ENCODE results near the gene SOWAHA.

Gene SOWAHA

DNA sequence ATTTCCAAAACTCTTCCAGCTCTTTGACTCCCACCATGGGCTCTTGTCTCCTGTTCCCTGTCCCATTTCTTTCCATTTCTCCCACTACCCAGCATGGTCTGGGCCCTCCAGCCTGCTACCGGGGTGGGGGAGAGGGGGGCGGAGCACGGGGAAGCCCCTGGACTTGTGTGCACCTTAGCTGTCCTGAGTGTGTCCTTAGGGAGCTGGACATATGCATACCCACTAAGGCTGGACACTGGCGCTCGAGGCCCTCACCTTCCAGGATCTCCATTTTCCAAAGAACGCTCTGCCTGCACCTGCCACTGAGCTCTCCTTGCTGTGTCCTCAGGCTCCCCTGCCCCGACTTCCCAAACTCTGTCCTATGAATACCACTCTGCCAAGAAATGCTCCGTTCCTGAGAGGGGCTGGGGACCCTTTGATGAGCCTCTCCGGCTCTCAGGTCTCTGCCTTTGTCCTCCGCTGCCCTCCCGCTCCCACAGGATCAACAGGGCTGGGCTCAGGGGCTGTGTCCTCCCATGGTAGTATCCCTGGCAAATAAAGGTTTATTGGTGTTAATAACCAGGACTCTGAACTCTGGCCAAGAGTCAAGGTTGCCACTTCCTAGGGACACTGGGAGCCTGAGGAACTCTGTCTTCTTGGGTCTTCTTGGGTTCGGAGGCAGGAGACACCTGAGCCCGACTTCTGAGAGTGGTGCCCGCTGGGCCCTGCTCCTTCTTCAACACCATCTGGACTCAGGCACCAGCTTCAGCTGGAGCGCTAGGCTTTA lies 18.2 kb downstream of the SOWAHA start:
- Histone ChIP-seq H3K4me1 (ENCODE audit: control insufficient read depth, insufficient read depth, low read length) (peaks cover 3% of the 10 kb centered on the region), H3K4me3 (ENCODE audit: low read depth, low read length) (peak overlapping the region; percentile 73), H3K27me3 (ENCODE audit: control insufficient read depth, insufficient read depth, low read length) (peaks cover 63% of the 10 kb centered on the region), H3K9me3 (ENCODE audit: control insufficient read depth, insufficient read depth, low read length) (no peaks in the 10 kb centered on the region), H3K9ac (ENCODE audit: low read depth, low read length) (peak overlapping the region; percentile 26), H3K36me3 (ENCODE audit: control insufficient read depth, insufficient read depth, low read length) (no peaks in the 10 kb centered on the region)

DNA sequence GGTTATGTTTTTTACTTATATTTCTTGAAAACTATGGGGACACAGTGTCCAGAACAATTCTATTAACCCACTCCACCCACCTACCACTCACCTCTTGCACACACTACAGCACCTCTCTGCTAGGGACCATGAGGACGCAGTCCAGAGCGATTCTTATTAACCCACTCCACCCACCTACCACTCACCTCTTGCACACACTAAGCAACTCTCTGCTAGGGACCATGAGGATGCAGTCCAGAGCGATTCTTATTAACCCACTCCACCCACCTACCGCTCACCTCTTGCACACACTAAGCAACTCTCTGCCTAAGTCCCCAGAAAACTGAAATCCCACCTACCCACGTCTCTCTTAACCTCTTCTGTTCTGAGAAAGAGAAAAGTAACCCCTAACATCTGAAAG lies 19.5 kb downstream of the SOWAHA start:
- Histone ChIP-seq H3K4me1 (ENCODE audit: control insufficient read depth, insufficient read depth, low read length) (peaks cover 2% of the 10 kb centered on the region), H3K9me3 (ENCODE audit: control insufficient read depth, insufficient read depth, low read length) (no peaks in the 10 kb centered on the region), H3K27me3 (ENCODE audit: control insufficient read depth, insufficient read depth, low read length) (peaks cover 50% of the 10 kb centered on the region), H3K4me3 (ENCODE audit: low read depth, low read length) (no peak overlapping the region), H3K9ac (ENCODE audit: low read depth, low read length) (no peak overlapping the region), H3K36me3 (ENCODE audit: control insufficient read depth, insufficient read depth, low read length) (no peaks in the 10 kb centered on the region)

DNA sequence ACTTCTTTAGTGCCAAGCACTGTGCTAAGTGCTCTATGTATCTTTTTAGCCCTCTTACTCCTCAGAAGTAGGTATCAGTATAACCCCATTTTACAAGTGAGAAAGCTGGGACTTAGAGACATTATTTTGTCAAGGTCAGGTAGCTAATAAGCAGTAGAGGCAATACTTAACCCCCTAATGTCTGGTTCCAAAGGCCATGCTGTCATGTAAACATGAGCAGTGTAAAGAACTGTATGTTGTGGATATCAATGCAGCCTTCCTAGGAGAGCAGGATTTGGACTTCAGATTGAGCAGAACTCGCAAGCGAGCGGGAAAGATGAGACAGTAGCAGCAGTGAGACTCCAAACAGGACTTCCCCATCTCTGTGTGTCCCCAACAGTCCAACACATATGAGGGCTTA lies 21.0 kb downstream of the SOWAHA start:
- Histone ChIP-seq H3K4me3 (ENCODE audit: low read depth, low read length) (no peak overlapping the region), H3K4me1 (ENCODE audit: control insufficient read depth, insufficient read depth, low read length) (peaks cover 2% of the 10 kb centered on the region), H3K9me3 (ENCODE audit: control insufficient read depth, insufficient read depth, low read length) (no peaks in the 10 kb centered on the region), H3K36me3 (ENCODE audit: control insufficient read depth, insufficient read depth, low read length) (no peaks in the 10 kb centered on the region), H3K27me3 (ENCODE audit: control insufficient read depth, insufficient read depth, low read length) (peaks cover 36% of the 10 kb centered on the region), H3K9ac (ENCODE audit: low read depth, low read length) (no peak overlapping the region)

DNA sequence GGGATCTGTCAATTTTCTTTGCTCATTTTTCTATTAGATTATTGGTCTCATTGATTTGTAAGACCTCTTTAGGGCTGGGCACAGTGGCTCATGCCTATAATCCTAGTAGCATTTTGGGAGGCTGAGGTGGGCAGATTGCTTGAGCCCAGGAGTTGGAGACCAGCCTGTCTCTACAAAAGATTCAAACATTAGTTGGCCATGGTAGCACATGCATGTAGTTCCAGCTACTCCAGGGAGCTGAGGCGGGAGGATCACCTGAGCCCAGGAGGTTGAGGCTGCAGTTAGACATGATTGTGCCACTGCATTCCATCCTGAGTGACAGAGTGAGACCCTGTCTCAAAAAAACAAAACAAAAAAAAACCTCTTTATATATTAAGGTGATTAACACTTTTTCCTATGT lies 23.8 kb downstream of the SOWAHA start:
- Histone ChIP-seq H3K4me3 (ENCODE audit: low read depth, low read length) (no peak overlapping the region), H3K27me3 (ENCODE audit: control insufficient read depth, insufficient read depth, low read length) (peaks cover 13% of the 10 kb centered on the region), H3K36me3 (ENCODE audit: control insufficient read depth, insufficient read depth, low read length) (no peaks in the 10 kb centered on the region), H3K9ac (ENCODE audit: low read depth, low read length) (no peak overlapping the region), H3K9me3 (ENCODE audit: control insufficient read depth, insufficient read depth, low read length) (no peaks in the 10 kb centered on the region), H3K4me1 (ENCODE audit: control insufficient read depth, insufficient read depth, low read length) (peaks cover 2% of the 10 kb centered on the region)

DNA sequence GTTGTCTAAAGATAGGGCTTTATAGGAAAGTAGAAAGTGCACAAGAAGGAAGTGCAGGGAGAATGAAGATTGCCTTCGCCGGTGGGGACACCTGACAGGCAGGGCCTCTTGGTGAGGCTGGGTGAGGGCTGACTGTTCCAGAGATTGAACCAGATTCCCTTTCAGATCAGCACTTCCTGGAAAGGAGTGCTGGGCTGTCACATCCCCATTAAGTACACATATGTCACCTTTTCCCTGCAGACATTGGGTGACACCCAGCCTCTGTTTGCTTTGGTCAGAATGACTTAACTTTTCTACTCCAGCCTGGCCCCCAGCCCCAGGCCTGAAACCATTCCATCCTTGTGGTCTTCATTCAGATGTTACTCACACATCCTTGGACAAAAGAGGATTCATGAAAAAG lies 24.8 kb downstream of the SOWAHA start:
- H3K4me1 ChIP-seq (ENCODE audit: control insufficient read depth, insufficient read depth, low read length), result peaks cover 2% of the 10 kb centered on the region
- H3K4me3 ChIP-seq (ENCODE audit: low read depth, low read length), result no peak overlapping the region
- no peaks in the 10 kb centered on the region for H3K36me3 ChIP-seq (ENCODE audit: control insufficient read depth, insufficient read depth, low read length)
- H3K9me3 ChIP-seq (ENCODE audit: control insufficient read depth, insufficient read depth, low read length), result no peaks in the 10 kb centered on the region
- H3K27me3 ChIP-seq (ENCODE audit: control insufficient read depth, insufficient read depth, low read length), result peaks cover 5% of the 10 kb centered on the region
- no peak overlapping the region for H3K9ac ChIP-seq (ENCODE audit: low read depth, low read length)

DNA sequence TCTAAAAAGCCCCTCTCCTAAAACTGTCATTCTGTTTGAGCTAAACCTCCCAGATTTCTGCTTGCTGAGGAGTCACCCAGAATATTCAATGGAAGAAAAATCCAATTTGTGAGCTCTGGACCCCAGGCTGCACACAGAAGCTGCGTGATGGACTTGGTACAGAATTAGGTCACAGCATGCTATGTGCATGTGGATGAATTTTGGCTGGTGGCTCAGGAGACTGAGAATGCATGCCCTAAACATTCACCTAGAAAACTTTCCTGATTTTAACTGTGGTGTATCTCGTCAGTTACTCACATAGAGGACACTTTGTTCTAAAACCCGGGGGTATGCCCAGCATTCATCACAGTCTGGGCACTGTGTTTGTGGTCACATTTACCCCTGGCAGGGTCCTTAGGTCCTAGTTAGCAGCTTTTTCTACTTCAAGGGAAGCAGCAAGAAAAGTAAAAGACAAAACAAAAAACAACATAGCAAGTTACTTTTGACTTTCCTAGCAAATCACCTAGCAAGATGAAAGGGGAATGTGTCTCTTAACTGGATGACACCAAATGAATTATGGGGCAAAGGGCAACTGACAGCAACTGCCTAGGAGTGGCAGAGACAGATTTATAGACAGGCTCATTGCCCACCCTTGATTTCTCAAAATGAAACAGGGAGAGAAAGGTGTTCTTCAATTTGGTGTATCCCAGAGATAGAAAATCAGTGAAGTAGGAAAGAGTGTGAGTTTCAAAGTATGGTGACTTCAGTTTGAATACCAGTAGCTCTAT lies 25.6 kb downstream of the SOWAHA start:
- Histone ChIP-seq H3K9ac (ENCODE audit: low read depth, low read length) (no peak overlapping the region), H3K27me3 (ENCODE audit: control insufficient read depth, insufficient read depth, low read length) (no peaks in the 10 kb centered on the region), H3K9me3 (ENCODE audit: control insufficient read depth, insufficient read depth, low read length) (no peaks in the 10 kb centered on the region), H3K4me1 (ENCODE audit: control insufficient read depth, insufficient read depth, low read length) (peaks cover 2% of the 10 kb centered on the region), H3K36me3 (ENCODE audit: control insufficient read depth, insufficient read depth, low read length) (no peaks in the 10 kb centered on the region), H3K4me3 (ENCODE audit: low read depth, low read length) (no peak overlapping the region)

DNA sequence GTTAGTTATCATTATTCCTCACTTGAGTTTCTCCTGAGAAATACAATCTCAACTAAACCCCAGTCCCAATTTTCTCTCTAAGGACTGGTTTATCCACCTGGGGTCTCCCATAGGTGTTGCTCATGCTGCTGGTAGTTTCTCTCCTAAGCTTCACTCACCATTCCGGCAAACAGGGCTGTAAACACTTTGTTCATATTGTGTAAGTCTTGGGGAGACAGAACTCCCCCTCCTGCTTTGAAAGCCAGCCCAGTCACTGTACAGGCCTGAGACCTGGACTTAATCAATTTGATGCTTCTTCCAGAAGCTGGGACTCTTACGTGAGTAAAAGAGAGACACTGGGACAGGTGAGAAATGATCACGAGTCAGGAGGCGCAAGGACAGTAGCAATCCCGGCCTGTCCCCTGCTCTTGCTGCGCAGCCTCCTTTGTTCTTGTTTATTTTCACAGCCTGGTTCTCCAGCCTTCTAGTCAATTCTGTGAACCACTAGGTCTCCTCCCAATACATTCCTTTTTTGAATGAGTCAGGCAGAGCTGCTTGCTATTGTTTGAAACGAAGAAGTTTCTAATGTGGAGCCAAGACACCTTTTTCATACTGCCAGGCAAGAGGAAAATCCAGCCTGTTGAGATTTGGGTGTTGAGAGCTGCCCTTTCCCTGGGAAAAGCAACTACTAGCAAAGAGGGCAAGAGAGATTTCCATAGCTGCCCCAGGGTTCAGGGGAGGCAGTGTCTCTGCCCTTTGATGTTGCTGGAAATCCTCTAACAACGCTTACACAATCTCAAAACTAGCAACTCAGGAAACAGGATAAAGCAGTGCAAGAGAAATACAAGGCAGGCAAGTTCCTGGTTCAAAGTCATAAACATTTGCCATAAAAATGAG lies 26.6 kb downstream of the SOWAHA start:
- Histone ChIP-seq H3K4me1 (ENCODE audit: control insufficient read depth, insufficient read depth, low read length) (peaks cover 2% of the 10 kb centered on the region), H3K4me3 (ENCODE audit: low read depth, low read length) (no peak overlapping the region), H3K9ac (ENCODE audit: low read depth, low read length) (no peak overlapping the region), H3K36me3 (ENCODE audit: control insufficient read depth, insufficient read depth, low read length) (no peaks in the 10 kb centered on the region), H3K9me3 (ENCODE audit: control insufficient read depth, insufficient read depth, low read length) (no peaks in the 10 kb centered on the region), H3K27me3 (ENCODE audit: control insufficient read depth, insufficient read depth, low read length) (no peaks in the 10 kb centered on the region)

DNA sequence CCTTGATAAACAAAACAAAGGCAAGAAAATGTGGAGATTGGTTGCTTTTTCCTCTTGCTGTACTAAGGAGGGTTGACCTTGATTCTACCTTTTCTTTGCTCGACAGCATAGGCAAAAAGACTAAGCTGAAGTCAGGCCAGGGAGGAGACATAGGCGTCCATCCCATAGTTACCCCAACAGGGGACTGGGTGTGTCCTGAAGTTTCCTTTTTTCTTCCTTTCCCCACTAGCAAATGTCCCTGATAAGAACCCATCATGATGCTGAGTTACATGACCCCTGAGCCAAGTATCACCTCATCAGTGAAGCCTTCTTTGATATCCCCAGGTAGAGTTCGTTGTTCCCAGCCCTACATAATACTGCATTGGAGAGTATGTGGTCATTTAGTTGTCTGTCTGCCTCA lies 27.2 kb downstream of the SOWAHA start:
- Histone ChIP-seq H3K9me3 (ENCODE audit: control insufficient read depth, insufficient read depth, low read length) (no peaks in the 10 kb centered on the region), H3K4me1 (ENCODE audit: control insufficient read depth, insufficient read depth, low read length) (peaks cover 2% of the 10 kb centered on the region), H3K4me3 (ENCODE audit: low read depth, low read length) (no peak overlapping the region), H3K9ac (ENCODE audit: low read depth, low read length) (no peak overlapping the region), H3K36me3 (ENCODE audit: control insufficient read depth, insufficient read depth, low read length) (no peaks in the 10 kb centered on the region), H3K27me3 (ENCODE audit: control insufficient read depth, insufficient read depth, low read length) (no peaks in the 10 kb centered on the region)

DNA sequence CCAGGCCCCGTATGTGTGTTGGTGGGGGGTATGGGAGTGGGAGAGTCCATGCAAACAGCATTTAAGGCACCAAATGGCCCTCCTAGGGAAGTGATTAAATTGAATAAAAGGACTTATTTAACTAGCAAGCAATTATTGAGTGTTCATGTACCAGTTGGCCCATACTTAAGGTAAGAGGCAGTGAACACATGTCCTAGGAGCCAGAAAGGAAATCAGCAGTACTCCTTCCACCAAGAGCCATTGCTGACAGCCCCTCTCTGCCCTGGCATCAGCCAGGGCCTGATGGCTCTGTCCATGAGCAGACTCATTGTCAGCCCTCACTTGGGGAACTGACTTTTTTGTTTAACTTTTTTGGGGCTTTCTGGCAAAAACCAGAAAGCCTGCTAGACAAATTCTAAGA lies 27.8 kb downstream of the SOWAHA start:
- Histone ChIP-seq H3K36me3 (ENCODE audit: control insufficient read depth, insufficient read depth, low read length) (no peaks in the 10 kb centered on the region), H3K27me3 (ENCODE audit: control insufficient read depth, insufficient read depth, low read length) (no peaks in the 10 kb centered on the region), H3K9me3 (ENCODE audit: control insufficient read depth, insufficient read depth, low read length) (no peaks in the 10 kb centered on the region), H3K9ac (ENCODE audit: low read depth, low read length) (no peak overlapping the region), H3K4me3 (ENCODE audit: low read depth, low read length) (no peak overlapping the region), H3K4me1 (ENCODE audit: control insufficient read depth, insufficient read depth, low read length) (no peaks in the 10 kb centered on the region)

DNA sequence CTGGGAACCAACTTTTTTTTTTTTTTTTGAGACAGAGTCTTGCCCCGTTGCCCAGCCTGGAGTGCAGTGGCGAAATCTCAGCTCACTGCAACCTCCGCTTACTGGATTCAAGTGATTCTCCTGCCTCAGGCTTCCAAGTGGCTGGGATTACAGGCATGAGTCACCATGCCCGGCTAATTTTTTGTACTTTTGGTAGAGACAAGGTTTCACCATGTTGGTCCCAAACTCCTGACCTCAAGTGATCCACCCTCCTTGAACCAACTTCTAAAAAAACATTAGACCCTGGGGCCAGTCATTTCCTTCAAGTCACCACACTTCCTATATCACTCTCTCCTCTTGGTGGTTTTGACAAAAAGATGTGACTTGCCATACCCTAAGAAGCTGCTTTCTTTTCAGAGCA lies 28.2 kb downstream of the SOWAHA start:
- H3K9me3 ChIP-seq (ENCODE audit: control insufficient read depth, insufficient read depth, low read length), result no peaks in the 10 kb centered on the region
- no peaks in the 10 kb centered on the region for H3K36me3 ChIP-seq (ENCODE audit: control insufficient read depth, insufficient read depth, low read length)
- no peak overlapping the region for H3K9ac ChIP-seq (ENCODE audit: low read depth, low read length)
- H3K4me3 ChIP-seq (ENCODE audit: low read depth, low read length), result no peak overlapping the region
- no peaks in the 10 kb centered on the region for H3K4me1 ChIP-seq (ENCODE audit: control insufficient read depth, insufficient read depth, low read length)
- no peaks in the 10 kb centered on the region for H3K27me3 ChIP-seq (ENCODE audit: control insufficient read depth, insufficient read depth, low read length)

DNA sequence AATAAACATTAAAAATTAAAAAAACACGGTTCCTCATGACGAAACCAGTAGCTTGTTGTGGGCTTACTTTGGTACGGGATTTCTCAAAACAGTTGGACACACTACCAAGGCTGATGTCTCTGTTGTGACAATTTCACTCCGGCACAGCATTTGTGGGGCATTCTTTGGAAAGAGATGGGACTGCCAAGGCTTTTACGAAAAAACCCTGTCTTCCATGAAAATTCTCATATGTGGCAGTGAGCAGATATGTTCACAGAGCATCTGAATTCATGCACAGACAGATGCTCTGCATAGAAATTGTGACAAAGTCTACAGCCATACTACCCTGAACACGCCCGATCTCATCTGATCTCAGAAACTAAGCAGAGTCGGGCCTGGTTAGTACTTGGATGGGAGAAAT lies 35.2 kb downstream of the SOWAHA start:
- H3K9ac ChIP-seq (ENCODE audit: low read depth, low read length), result no peak overlapping the region
- no peaks in the 10 kb centered on the region for H3K27me3 ChIP-seq (ENCODE audit: control insufficient read depth, insufficient read depth, low read length)
- no peaks in the 10 kb centered on the region for H3K4me1 ChIP-seq (ENCODE audit: control insufficient read depth, insufficient read depth, low read length)
- H3K4me3 ChIP-seq (ENCODE audit: low read depth, low read length), result no peak overlapping the region
- no peaks in the 10 kb centered on the region for H3K9me3 ChIP-seq (ENCODE audit: control insufficient read depth, insufficient read depth, low read length)
- H3K36me3 ChIP-seq (ENCODE audit: control insufficient read depth, insufficient read depth, low read length), result no peaks in the 10 kb centered on the region

Measured in iPS-15b (cell line).